IPS-20b (cell line): Measurements from ENCODE around the gene POPDC3.
"Not testable (repeated sequence)": the region's sequence is repeated elsewhere in the genome, so short reads cannot be mapped to it uniquely, and the experiment has no call there.

Experiments used
- H3K27ac ChIP-seq: one replicate; pipeline ENCODE4 v1.5.1; 2013; ENCODE audit warnings: low read length
- H3K27me3 ChIP-seq: 2 replicates; pipeline ENCODE4 v1.6.1; 2013; ENCODE audit warnings: mild to moderate bottlenecking, low read length, inconsistent platforms; ENCODE audit not compliant: insufficient read depth
- H3K36me3 ChIP-seq: 2 replicates; pipeline ENCODE4 v1.6.1; 2013; ENCODE audit warnings: low read depth, mild to moderate bottlenecking, inconsistent platforms, low read length, moderate library complexity; ENCODE audit not compliant: insufficient read depth
- H3K4me1 ChIP-seq: 2 replicates; pipeline ENCODE4 v1.6.1; 2013; ENCODE audit warnings: mild to moderate bottlenecking, control low read depth, inconsistent platforms, low read length, moderate library complexity; ENCODE audit not compliant: insufficient read depth
- H3K4me3 ChIP-seq: 2 replicates; pipeline ENCODE4 v1.5.1; 2013; ENCODE audit warnings: mild to moderate bottlenecking, low read length, inconsistent platforms
- H3K9ac ChIP-seq: 2 replicates; pipeline ENCODE4 v1.6.1; 2013; ENCODE audit warnings: low read depth, mild to moderate bottlenecking, inconsistent platforms, low read length, moderate library complexity
- H3K9me3 ChIP-seq: 2 replicates; pipeline ENCODE4 v1.6.1; 2013; ENCODE audit warnings: mild to moderate bottlenecking, low read depth, low read length, inconsistent platforms; ENCODE audit not compliant: insufficient read depth

Gene POPDC3

DNA sequence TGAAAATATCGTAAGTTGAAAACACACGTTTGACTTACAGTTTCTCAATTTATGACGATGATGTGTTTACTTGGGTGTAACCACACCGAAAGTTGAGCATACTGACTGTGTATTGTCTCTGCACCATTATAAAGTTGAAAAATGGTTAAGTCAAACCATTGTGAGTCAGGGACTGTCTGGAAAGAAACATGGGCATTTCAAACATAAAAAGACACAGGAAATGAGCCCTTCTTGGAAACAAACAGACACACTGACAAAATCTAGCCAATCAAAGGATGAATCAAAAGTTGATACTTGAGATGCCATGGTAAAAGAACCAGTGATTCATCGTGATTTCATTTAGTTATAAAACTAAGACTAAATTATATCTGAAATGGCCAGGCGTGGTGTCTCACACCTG lies 5.3 kb downstream of the POPDC3 start:
- peaks cover 7% of the 10 kb centered on the region for H3K4me1 ChIP-seq
- H3K9me3 ChIP-seq = no peaks in the 10 kb centered on the region
- H3K9ac ChIP-seq = no peak overlapping the region
- H3K36me3 ChIP-seq = no peaks in the 10 kb centered on the region
- no peak overlapping the region for H3K27ac ChIP-seq
- peaks cover 22% of the 10 kb centered on the region for H3K27me3 ChIP-seq
- no peak overlapping the region for H3K4me3 ChIP-seq

DNA sequence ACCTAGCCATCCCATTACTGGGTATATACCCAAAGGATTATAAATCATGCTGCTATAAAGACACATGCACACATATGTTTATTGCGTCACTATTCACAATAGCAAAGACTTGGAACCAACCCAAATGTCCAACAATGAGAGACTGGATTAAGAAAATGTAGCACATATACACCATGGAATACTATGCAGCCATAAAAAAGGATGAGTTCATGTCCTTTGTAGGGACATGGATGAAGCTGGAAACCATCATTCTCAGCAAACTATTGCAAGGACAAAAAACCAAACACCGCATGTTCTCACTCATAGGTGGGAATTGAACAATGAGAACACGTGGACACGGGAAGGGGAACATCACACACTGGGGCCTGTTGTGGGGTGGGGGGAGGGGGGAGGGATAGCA lies 7.3 kb downstream of the POPDC3 start:
- H3K9ac ChIP-seq, H3K9me3 ChIP-seq, H3K27me3 ChIP-seq, H3K4me3 ChIP-seq, H3K4me1 ChIP-seq, H3K27ac ChIP-seq, H3K36me3 ChIP-seq: not testable (repeated sequence)

DNA sequence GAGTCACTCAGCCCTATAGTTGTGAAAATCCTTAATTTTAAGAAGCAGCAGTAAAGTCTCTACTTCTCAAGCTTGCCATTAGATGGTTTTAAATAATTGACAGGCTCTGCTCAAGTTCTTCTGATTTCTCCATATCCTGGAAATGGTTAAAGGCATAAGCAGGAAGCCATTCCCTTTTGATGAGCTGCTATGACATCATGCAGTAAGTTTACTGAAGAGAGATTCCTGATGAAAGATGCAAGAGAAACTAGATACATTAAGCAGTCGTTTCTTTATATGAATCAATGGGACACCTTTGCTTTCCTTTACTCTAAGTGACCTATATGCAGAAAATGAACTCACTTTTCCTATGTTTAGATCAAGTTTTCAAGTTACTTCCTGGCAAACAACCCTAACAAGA lies 9.8 kb downstream of the POPDC3 start:
- Histone ChIP-seq H3K27me3 (no peaks in the 10 kb centered on the region), H3K36me3 (no peaks in the 10 kb centered on the region), H3K27ac (no peak overlapping the region), H3K4me3 (no peak overlapping the region), H3K4me1 (peaks cover 2% of the 10 kb centered on the region; the same call in 1 of the 2 replicates), H3K9ac (no peak overlapping the region), H3K9me3 (no peaks in the 10 kb centered on the region)

DNA sequence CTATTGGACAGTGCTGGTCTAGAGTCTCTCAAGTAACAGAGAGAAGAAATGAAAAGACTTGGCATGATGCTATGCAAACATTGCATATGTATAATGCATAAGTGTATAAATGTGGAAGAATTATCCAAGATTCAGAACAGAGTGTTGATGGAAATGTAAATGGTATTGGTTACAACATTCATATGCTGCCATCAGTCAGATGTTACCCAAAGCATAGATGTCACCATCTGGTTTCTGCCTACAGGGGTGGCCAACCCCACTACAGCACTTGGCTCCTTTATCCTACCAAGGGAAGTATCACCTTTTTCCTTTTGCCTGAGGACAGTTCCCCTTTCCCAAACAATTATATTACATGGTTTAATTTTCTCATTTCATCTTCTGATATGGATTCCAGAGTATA lies 11.9 kb downstream of the POPDC3 start:
- no peaks in the 10 kb centered on the region for H3K36me3 ChIP-seq
- H3K4me1 ChIP-seq = peaks cover 2% of the 10 kb centered on the region; the same call in 1 of the 2 replicates
- no peak overlapping the region for H3K4me3 ChIP-seq
- H3K9ac ChIP-seq = no peak overlapping the region
- H3K9me3 ChIP-seq = no peaks in the 10 kb centered on the region
- no peaks in the 10 kb centered on the region for H3K27me3 ChIP-seq
- no peak overlapping the region for H3K27ac ChIP-seq

- H3K27me3 ChIP-seq = no peaks in the 10 kb centered on the region
- H3K36me3 ChIP-seq = no peaks in the 10 kb centered on the region
- no peaks in the 10 kb centered on the region for H3K4me1 ChIP-seq
- H3K27ac ChIP-seq = no peak overlapping the region
- no peak overlapping the region for H3K4me3 ChIP-seq
- no peaks in the 10 kb centered on the region for H3K9me3 ChIP-seq
- no peak overlapping the region for H3K9ac ChIP-seq
Observed at GRCh38 chr6:105164418-105164817, 15.4 kb downstream of the POPDC3 start.

DNA sequence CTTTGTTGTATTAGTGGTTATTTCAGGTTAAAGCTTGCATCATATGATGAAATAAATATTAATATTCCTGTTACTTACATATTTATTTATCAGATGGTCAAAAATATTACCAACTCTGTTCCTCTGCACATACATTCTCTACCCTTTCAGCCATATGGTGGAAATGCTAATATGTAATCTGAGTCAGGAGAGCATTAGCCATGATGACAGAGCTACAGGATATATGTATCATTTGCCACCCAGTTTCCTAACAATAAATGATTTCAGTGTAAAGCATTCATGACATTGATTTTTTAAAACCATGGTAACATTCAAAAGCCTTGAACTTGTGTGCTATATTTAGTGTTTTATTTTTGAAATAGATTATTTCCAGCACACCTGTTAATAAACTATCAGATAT lies 16.6 kb downstream of the POPDC3 start:
- no peak overlapping the region for H3K27ac ChIP-seq

DNA sequence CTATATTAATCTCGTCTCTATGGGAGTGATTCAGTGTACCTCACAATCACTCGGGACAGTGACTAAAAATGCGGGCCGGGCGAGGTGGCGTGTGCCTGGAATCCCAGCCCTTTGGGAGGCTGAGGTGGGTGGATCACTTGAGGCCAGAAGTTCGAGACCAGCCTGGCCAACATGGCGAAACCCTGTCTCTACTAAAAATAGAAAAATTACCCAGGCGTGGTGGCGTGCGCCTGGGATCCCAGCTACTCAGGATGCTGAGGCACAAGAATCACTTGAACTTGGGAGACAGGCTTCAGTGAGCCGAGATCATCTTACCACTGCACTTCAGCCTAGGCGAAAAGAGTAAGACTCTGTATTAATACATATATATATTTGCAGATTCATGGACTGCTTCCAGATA lies 17.4 kb downstream of the POPDC3 start:
- Histone ChIP-seq H3K9me3 (no peaks in the 10 kb centered on the region), H3K36me3 (no peaks in the 10 kb centered on the region), H3K9ac (no peak overlapping the region), H3K4me1 (no peaks in the 10 kb centered on the region), H3K27ac (no peak overlapping the region), H3K4me3 (no peak overlapping the region), H3K27me3 (no peaks in the 10 kb centered on the region)

More for the DNA sequence above, 16.6 kb downstream of the POPDC3 start:
- H3K27me3 ChIP-seq = no peaks in the 10 kb centered on the region
- H3K4me3 ChIP-seq = no peak overlapping the region
- no peak overlapping the region for H3K9ac ChIP-seq
- no peaks in the 10 kb centered on the region for H3K9me3 ChIP-seq
- no peaks in the 10 kb centered on the region for H3K4me1 ChIP-seq
- no peaks in the 10 kb centered on the region for H3K36me3 ChIP-seq

- no peaks in the 10 kb centered on the region for H3K36me3 ChIP-seq
- no peak overlapping the region for H3K9ac ChIP-seq
- H3K4me3 ChIP-seq = no peak overlapping the region
- H3K9me3 ChIP-seq = no peaks in the 10 kb centered on the region
- no peak overlapping the region for H3K27ac ChIP-seq
- no peaks in the 10 kb centered on the region for H3K27me3 ChIP-seq
- no peaks in the 10 kb centered on the region for H3K4me1 ChIP-seq
Observed at GRCh38 chr6:105161421-105161820, 18.4 kb downstream of the POPDC3 start.

- H3K4me1 ChIP-seq = no peaks in the 10 kb centered on the region
- no peaks in the 10 kb centered on the region for H3K36me3 ChIP-seq
- H3K4me3 ChIP-seq = no peak overlapping the region
- no peaks in the 10 kb centered on the region for H3K27me3 ChIP-seq
- no peak overlapping the region for H3K9ac ChIP-seq
- H3K27ac ChIP-seq = no peak overlapping the region
- no peaks in the 10 kb centered on the region for H3K9me3 ChIP-seq
Observed at GRCh38 chr6:105153676-105154075, 26.1 kb downstream of the POPDC3 start.

GRCh38 chr6:105152880-105153279 lies 26.9 kb downstream of the POPDC3 start:
- Histone ChIP-seq H3K27ac (no peak overlapping the region), H3K9me3 (no peaks in the 10 kb centered on the region), H3K4me3 (no peak overlapping the region), H3K27me3 (no peaks in the 10 kb centered on the region), H3K36me3 (no peaks in the 10 kb centered on the region), H3K4me1 (no peaks in the 10 kb centered on the region), H3K9ac (no peak overlapping the region)

DNA sequence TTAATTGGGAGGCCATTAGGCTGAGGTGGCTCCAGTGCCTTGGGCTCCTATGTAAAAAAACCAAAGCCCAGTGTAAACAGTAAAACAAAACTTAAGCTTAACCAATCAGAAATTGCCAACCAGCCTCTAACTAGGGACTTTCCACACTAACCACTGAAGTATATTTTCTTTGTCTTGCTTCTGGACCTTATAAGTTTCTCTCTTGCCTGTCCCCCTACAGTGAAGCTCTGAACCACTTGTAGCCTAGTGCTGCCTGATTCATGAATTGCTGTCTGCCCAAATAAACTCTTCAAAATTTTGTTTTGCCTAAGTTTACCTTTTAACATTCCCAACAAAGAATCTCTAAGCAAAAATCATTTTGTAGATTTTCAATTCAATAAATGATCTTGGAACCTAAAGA lies 28.2 kb downstream of the POPDC3 start:
- Histone ChIP-seq H3K4me3 (no peak overlapping the region), H3K27ac (no peak overlapping the region), H3K9me3 (no peaks in the 10 kb centered on the region), H3K27me3 (no peaks in the 10 kb centered on the region), H3K9ac (no peak overlapping the region), H3K4me1 (no peaks in the 10 kb centered on the region), H3K36me3 (no peaks in the 10 kb centered on the region)

GRCh38 chr6:105138141-105138540 lies 41.7 kb downstream of the POPDC3 start:
- H3K9ac ChIP-seq = no peak overlapping the region
- H3K4me3 ChIP-seq = no peak overlapping the region; the same call in 1 of the 2 replicates
- peaks cover 55% of the 10 kb centered on the region for H3K27me3 ChIP-seq
- no peaks in the 10 kb centered on the region; the same call in 1 of the 2 replicates for H3K9me3 ChIP-seq
- no peaks in the 10 kb centered on the region for H3K36me3 ChIP-seq
- H3K27ac ChIP-seq = no peak overlapping the region
- H3K4me1 ChIP-seq = no peaks in the 10 kb centered on the region

- no peaks in the 10 kb centered on the region; the same call in 1 of the 2 replicates for H3K9me3 ChIP-seq
- H3K36me3 ChIP-seq = no peaks in the 10 kb centered on the region
- H3K27ac ChIP-seq = no peak overlapping the region
- peak overlapping the region; percentile 60; the same call in 1 of the 2 replicates for H3K9ac ChIP-seq
- peaks cover 55% of the 10 kb centered on the region for H3K27me3 ChIP-seq
- peak overlapping the region; percentile 79 for H3K4me3 ChIP-seq
- no peaks in the 10 kb centered on the region for H3K4me1 ChIP-seq
Observed at GRCh38 chr6:105137388-105137787, 42.4 kb downstream of the POPDC3 start.
